HEK293 (cell line): ENCODE results near the gene UNK.

Experiments used
- CTCF ChIA-PET: fragments of 350-600 bp; formaldehyde crosslinking; extraction: SDS; loops from one replicate; lab custom pipeline; 2021; ENCODE audit warnings: antibody characterized with exemption; lab: Yijun Ruan, JAX
- POLR2A ChIA-PET: fragments of 300-600 bp; formaldehyde crosslinking; extraction: SDS; loops from one replicate; lab custom pipeline; 2020; ENCODE audit warnings: antibody characterized with exemption, inconsistent platforms; lab: Yijun Ruan, JAX
- H3K27ac ChIP-seq: fragments of 200-500 bp; sonication (Bioruptor generic); 2 replicates; pipeline ENCODE4 v1.5.1; 2014; ENCODE audit warnings: low read depth, low read length, control low read depth, inconsistent platforms; ENCODE audit errors: extremely low read depth
- H3K36me3 ChIP-seq, 2 experiments: fragments of 200-500 bp in 1 of 2; sonication (Bioruptor generic) in 1 of 2; 1 replicate in 1 of 2; 2 replicates in 1 of 2; pipeline ENCODE4 v1.5.1; 2014 to 2017; ENCODE audit warnings: inconsistent platforms in 2 of 2, low read length in 2 of 2; ENCODE audit not compliant: control insufficient read depth in 2 of 2, insufficient read depth in 1 of 2
- H3K4me1 ChIP-seq: fragments of 200-500 bp; sonication (Bioruptor generic); 2 replicates; pipeline ENCODE4 v1.5.1; 2014; ENCODE audit warnings: mild to moderate bottlenecking, low read length, inconsistent platforms; ENCODE audit not compliant: control insufficient read depth, insufficient read depth
- H3K4me3 ChIP-seq: 2 replicates; pipeline ENCODE4 v1.5.1; 2011; ENCODE audit warnings: low read depth, mild to moderate bottlenecking, control low read depth, low read length, moderate library complexity
- H3K9me3 ChIP-seq: fragments of 200-500 bp; sonication (Bioruptor generic); 2 replicates; pipeline ENCODE4 v1.5.1; 2014; ENCODE audit warnings: low read depth, low read length, inconsistent platforms; ENCODE audit not compliant: control insufficient read depth, insufficient read depth
- EGR2 ChIP-seq: fragments of 450-650 bp; formaldehyde crosslinking; IDR thresholded peaks from 2 replicates; pipeline ENCODE4 v1.5.1; 2016; ENCODE audit warnings: low read depth, missing biosample characterization, missing genetic modification characterization
- PATZ1 ChIP-seq: fragments of 450-650 bp; formaldehyde crosslinking; IDR thresholded peaks from 2 replicates; pipeline ENCODE4 v1.5.1; 2016; ENCODE audit warnings: missing biosample characterization, missing genetic modification characterization
- PBX3 ChIP-seq: sonication (generic); formaldehyde crosslinking; IDR thresholded peaks from 2 replicates; pipeline ENCODE4 v1.8.1; 2022; ENCODE audit warnings: mild to moderate bottlenecking, moderate library complexity, missing genetic modification reagents
- PRDM1 ChIP-seq: fragments of 450-650 bp; formaldehyde crosslinking; IDR thresholded peaks from 2 replicates; pipeline ENCODE4; 2016; ENCODE audit warnings: missing biosample characterization, missing genetic modification characterization
- ZBTB11 ChIP-seq: fragments of 450-650 bp; formaldehyde crosslinking; conservative IDR thresholded peaks from 2 replicates; pipeline ENCODE4 v1.5.1; 2016; ENCODE audit warnings: low read depth, missing biosample characterization, missing genetic modification characterization
- ZBTB20 ChIP-seq: fragments of 450-650 bp; formaldehyde crosslinking; IDR thresholded peaks from 2 replicates; pipeline ENCODE4 v1.5.1; 2016; ENCODE audit warnings: missing biosample characterization, missing genetic modification characterization
- ZFP69B ChIP-seq: fragments of 450-650 bp; formaldehyde crosslinking; IDR thresholded peaks from 2 replicates; pipeline ENCODE4 v1.5.1; 2016; ENCODE audit warnings: missing biosample characterization, missing genetic modification characterization
- ZNF114 ChIP-seq: fragments of 450-650 bp; formaldehyde crosslinking; IDR thresholded peaks from 2 replicates; pipeline ENCODE4 v1.5.0; 2017; ENCODE audit warnings: missing biosample characterization, missing genetic modification characterization
- ZNF174 ChIP-seq: fragments of 450-650 bp; formaldehyde crosslinking; IDR thresholded peaks from 2 replicates; pipeline ENCODE4 v1.5.0; 2017; ENCODE audit warnings: missing biosample characterization, mild to moderate bottlenecking, missing genetic modification characterization
- ZNF311 ChIP-seq: fragments of 450-650 bp; formaldehyde crosslinking; IDR thresholded peaks from 2 replicates; pipeline ENCODE4 v1.5.1; 2017; ENCODE audit warnings: missing biosample characterization, missing genetic modification characterization, borderline replicate concordance
- ZNF335 ChIP-seq: fragments of 450-650 bp; formaldehyde crosslinking; conservative IDR thresholded peaks from 2 replicates; pipeline ENCODE4 v1.5.1; 2016; ENCODE audit warnings: missing biosample characterization, missing genetic modification characterization
- ZNF48 ChIP-seq: fragments of 450-650 bp; formaldehyde crosslinking; IDR thresholded peaks from 2 replicates; pipeline ENCODE4 v1.5.1; 2016; ENCODE audit warnings: missing biosample characterization, missing genetic modification characterization
- ZNF544 ChIP-seq: fragments of 450-650 bp; formaldehyde crosslinking; IDR thresholded peaks from 2 replicates; pipeline ENCODE4 v1.5.0; 2017; ENCODE audit warnings: missing biosample characterization, missing genetic modification characterization
- ZNF600 ChIP-seq: fragments of 450-650 bp; formaldehyde crosslinking; IDR thresholded peaks from 2 replicates; pipeline ENCODE4 v1.5.1; 2016; ENCODE audit warnings: missing biosample characterization, missing genetic modification characterization

UNK gene

GRCh38 chr17:75737133-75737962 is 47.3 kb upstream of the UNK start:
- CTCF ChIA-PET = interaction anchor here (0.9 to 8.8 kb wide), 6 partner anchors 10 to 104 kb away, joined by 3 to 106 read pairs (median 4); partner anchors contain the start of gene SMIM5
- no peaks in the 10 kb centered on the region for H3K9me3 ChIP-seq
- H3K4me1 ChIP-seq = no peaks in the 10 kb centered on the region
- H3K27ac ChIP-seq = no peak overlapping the region
- no peak overlapping the region for H3K4me3 ChIP-seq
- POLR2A ChIA-PET = interaction anchor here (0.7 to 1.3 kb wide), 4 partner anchors 17 to 45 kb away, joined by 3 to 5 read pairs (median 4); partner anchors contain the start of gene ITGB4
- H3K36me3 ChIP-seq = no peaks in the 10 kb centered on the region
- TF ChIP-seq ZNF114 (tag by site-specific recombination) = no peak
- no peak for TF ChIP-seq ZBTB11 (tag by site-specific recombination)
- no peak for TF ChIP-seq PBX3
- no peak for TF ChIP-seq ZNF335 (tag by site-specific recombination)
- no peak for TF ChIP-seq ZBTB20 (tag by site-specific recombination)
- TF ChIP-seq ZNF174 (tag by site-specific recombination) = no peak
- TF ChIP-seq ZNF48 = no peak
- TF ChIP-seq PATZ1 (tag by site-specific recombination) = no peak
- TF ChIP-seq ZNF544 (tag by site-specific recombination) = no peak
- TF ChIP-seq PRDM1 (tag by site-specific recombination) = no peak
- no peak for TF ChIP-seq ZNF311

GRCh38 chr17:75738218-75738802 is 46.3 kb upstream of the UNK start:
- POLR2A ChIA-PET = interaction anchor here (0.5 to 1.3 kb wide), 7 partner anchors 12 to 139 kb away, joined by 3 to 7 read pairs (median 3); partner anchors contain the start of genes GALK1 and ITGB4
- CTCF ChIA-PET = interaction anchor here (0.7 to 8.8 kb wide), 7 partner anchors 7 to 105 kb away, joined by 3 to 106 read pairs (median 4); partner anchors contain the start of gene SMIM5
- Histone ChIP-seq H3K36me3 (no peaks in the 10 kb centered on the region), H3K4me3 (no peak overlapping the region), H3K27ac (no peak overlapping the region), H3K4me1 (no peaks in the 10 kb centered on the region), H3K9me3 (no peaks in the 10 kb centered on the region)
- peak; percentile 34; the same call in 1 of the 2 replicates for TF ChIP-seq EGR2 (tag by site-specific recombination)
- peak; percentile 42; the same call in 1 of the 2 replicates for TF ChIP-seq ZNF600
- TF ChIP-seq ZFP69B (tag by site-specific recombination) = no peak
